ENCODE results near the gene CCSAP.

CCSAP gene

DNA sequence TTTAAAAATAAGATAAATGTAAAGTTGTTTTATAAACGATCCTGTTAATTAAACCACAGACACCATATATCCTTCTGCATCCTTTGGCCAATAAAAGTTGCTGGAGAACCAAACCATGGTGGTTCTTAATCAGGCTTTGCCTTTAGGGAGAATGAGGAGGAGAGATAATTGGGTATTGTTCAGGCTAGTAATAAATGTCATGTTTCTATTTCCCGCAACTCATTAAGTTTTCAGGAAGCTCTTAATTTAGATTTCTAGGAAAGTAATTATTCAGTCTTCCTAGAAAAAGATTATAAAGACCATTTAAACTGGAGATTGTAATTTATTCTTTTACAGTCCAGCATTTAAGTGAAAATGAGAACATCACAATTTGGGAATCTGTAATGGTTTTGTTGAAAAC lies 37.5 kb downstream of the CCSAP start:
- no peak for DNase-seq (ENCODE audit: low spot score)
- Histone ChIP-seq H2AK5ac (ENCODE audit: low read depth, low read length) (no peak overlapping the region), H3K4ac (ENCODE audit: low read length) (no peak overlapping the region), H3K36me3 (replicated peaks in 1 of 2; ENCODE audit: control insufficient read depth in 2 of 2, insufficient read depth in 2 of 2, low read length in 2 of 2) (peaks cover 12 to 85% of the 10 kb centered on the region in 2 donors), H3K79me1 (ENCODE audit: low read depth, low read length) (peaks cover 2% of the 10 kb centered on the region), H3K27ac (replicated peaks; ENCODE audit: low read length) (no peak overlapping the region), H4K91ac (ENCODE audit: low read depth, low read length, poor library complexity) (no peak overlapping the region), H3K27me3 (ENCODE audit: control insufficient read depth in 3 of 3, insufficient read depth in 3 of 3, low read depth in 1 of 3, low read length in 3 of 3) (no peaks in the 10 kb centered on the region), H3K4me3 (ENCODE audit: low read length in 2 of 2) (no peak overlapping the region), H2AFZ (ENCODE audit: low read length) (no peak overlapping the region), H3K23ac (ENCODE audit: low read depth, low read length, poor library complexity) (no peak overlapping the region), H3K14ac (ENCODE audit: low read length) (no peak overlapping the region), H3K4me2 (ENCODE audit: insufficient read depth, low read length, poor library complexity, severe bottlenecking) (no peak overlapping the region), H3K9me3 (replicated peaks in 1 of 2; ENCODE audit: control insufficient read depth in 2 of 2, insufficient read depth in 1 of 2, low read depth in 1 of 2, low read length in 2 of 2) (no peaks in the 10 kb centered on the region), H4K8ac (ENCODE audit: low read depth, low read length) (no peak overlapping the region), H2BK120ac (ENCODE audit: low read depth, low read length) (no peak overlapping the region), H3K4me1 (ENCODE audit: control insufficient read depth in 2 of 2, insufficient read depth in 1 of 2, low read depth in 1 of 2, low read length in 2 of 2) (no peaks in the 10 kb centered on the region), H2BK5ac (ENCODE audit: low read length) (no peak overlapping the region), H2BK12ac (ENCODE audit: low read length) (no peak overlapping the region), H2BK15ac (ENCODE audit: low read length) (no peak overlapping the region), H3K9ac (ENCODE audit: low read depth, low read length, poor library complexity) (no peak overlapping the region), H3K18ac (ENCODE audit: low read length) (no peak overlapping the region)
- no CpG with 5 or more reads among the region's 2 CpGs for WGBS, 2 donors (ENCODE audit: extremely low coverage in 2 of 2, insufficient read length in 2 of 2, insufficient replicate concordance in 1 of 2)

DNA sequence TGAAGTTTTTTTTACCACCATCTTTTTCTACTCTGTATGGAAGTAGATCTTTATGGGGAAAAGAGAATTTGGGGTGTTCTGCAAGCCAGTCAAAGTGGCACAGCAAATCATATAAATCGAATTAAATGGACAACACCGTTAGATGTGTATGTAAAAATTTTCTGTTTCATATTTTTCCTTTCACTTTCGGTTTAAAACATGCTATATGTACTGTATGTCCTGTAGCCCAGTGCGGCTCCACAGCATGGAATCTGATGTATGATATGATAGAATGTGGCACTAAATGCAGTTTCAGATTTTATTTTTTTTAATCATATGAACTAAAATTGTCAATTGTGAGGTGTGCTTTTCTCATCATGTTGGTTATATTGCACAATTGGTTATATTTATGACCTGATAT lies 39.0 kb downstream of the CCSAP start:
- DNase-seq (ENCODE audit: low spot score): no peak
- H3K36me3 ChIP-seq (replicated peaks in 1 of 2; ENCODE audit: control insufficient read depth in 2 of 2, insufficient read depth in 2 of 2, low read length in 2 of 2): peaks cover 20 to 91% of the 10 kb centered on the region in 2 donors
- peaks cover 0 to 2% of the 10 kb centered on the region in 2 donors for H3K4me1 ChIP-seq (ENCODE audit: control insufficient read depth in 2 of 2, insufficient read depth in 1 of 2, low read depth in 1 of 2, low read length in 2 of 2)
- H3K4me2 ChIP-seq (ENCODE audit: insufficient read depth, low read length, poor library complexity, severe bottlenecking): no peak overlapping the region
- H3K4me3 ChIP-seq (ENCODE audit: low read length in 2 of 2): no peak overlapping the region
- H3K27me3 ChIP-seq (ENCODE audit: control insufficient read depth in 3 of 3, insufficient read depth in 3 of 3, low read depth in 1 of 3, low read length in 3 of 3): no peaks in the 10 kb centered on the region
- no peak overlapping the region for H3K27ac ChIP-seq (replicated peaks; ENCODE audit: low read length)
- H3K79me1 ChIP-seq (ENCODE audit: low read depth, low read length): peaks cover 2% of the 10 kb centered on the region
- no peak overlapping the region for H4K8ac ChIP-seq (ENCODE audit: low read depth, low read length)
- no peak overlapping the region for H2BK12ac ChIP-seq (ENCODE audit: low read length)
- no peaks in the 10 kb centered on the region for H3K9me3 ChIP-seq (replicated peaks in 1 of 2; ENCODE audit: control insufficient read depth in 2 of 2, insufficient read depth in 1 of 2, low read depth in 1 of 2, low read length in 2 of 2)
- no peak overlapping the region for H3K18ac ChIP-seq (ENCODE audit: low read length)
- H2AFZ ChIP-seq (ENCODE audit: low read length): no peak overlapping the region
- H2BK15ac ChIP-seq (ENCODE audit: low read length): no peak overlapping the region
- H3K23ac ChIP-seq (ENCODE audit: low read depth, low read length, poor library complexity): no peak overlapping the region
- no peak overlapping the region for H3K9ac ChIP-seq (ENCODE audit: low read depth, low read length, poor library complexity)
- no peak overlapping the region for H3K14ac ChIP-seq (ENCODE audit: low read length)
- WGBS, 2 donors (ENCODE audit: extremely low coverage in 2 of 2, insufficient read length in 2 of 2, insufficient replicate concordance in 1 of 2): no CpG with 5 or more reads among the region's 4 CpGs
- H2BK120ac ChIP-seq (ENCODE audit: low read depth, low read length): no peak overlapping the region
- no peak overlapping the region for H4K91ac ChIP-seq (ENCODE audit: low read depth, low read length, poor library complexity)
- H3K4ac ChIP-seq (ENCODE audit: low read length): no peak overlapping the region
- H2AK5ac ChIP-seq (ENCODE audit: low read depth, low read length): no peak overlapping the region
- no peak overlapping the region for H2BK5ac ChIP-seq (ENCODE audit: low read length)

DNA sequence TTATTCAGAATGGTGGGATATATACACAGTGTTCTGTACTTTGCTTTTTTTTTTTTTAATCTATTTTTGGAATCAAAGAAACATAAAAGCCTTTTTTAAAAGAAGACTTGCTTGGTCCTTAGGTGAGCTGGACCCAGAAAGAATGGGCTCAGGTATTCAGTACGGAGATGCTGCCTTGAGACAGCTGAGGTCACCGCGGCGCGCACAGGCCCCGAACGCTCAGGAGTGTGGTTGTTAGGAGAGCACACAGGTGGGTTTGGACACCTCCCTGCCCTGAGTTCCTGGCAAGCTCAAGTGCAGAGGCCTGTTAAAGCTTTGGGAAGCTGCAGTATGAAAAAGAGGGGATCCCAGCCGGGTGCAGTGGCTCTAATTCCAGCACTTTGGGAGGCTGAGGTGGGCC lies 40.1 kb downstream of the CCSAP start:
- Histone ChIP-seq H3K18ac (ENCODE audit: low read length) (no peak overlapping the region), H3K27ac (replicated peaks; ENCODE audit: low read length) (no peak overlapping the region), H3K4me3 (ENCODE audit: low read length in 2 of 2) (no peak overlapping the region), H3K27me3 (ENCODE audit: control insufficient read depth in 3 of 3, insufficient read depth in 3 of 3, low read depth in 1 of 3, low read length in 3 of 3) (no peaks in the 10 kb centered on the region), H3K4me1 (ENCODE audit: control insufficient read depth in 2 of 2, insufficient read depth in 1 of 2, low read depth in 1 of 2, low read length in 2 of 2) (peaks cover 0 to 2% of the 10 kb centered on the region in 2 donors), H3K14ac (ENCODE audit: low read length) (no peak overlapping the region), H3K4me2 (ENCODE audit: insufficient read depth, low read length, poor library complexity, severe bottlenecking) (no peak overlapping the region), H2BK120ac (ENCODE audit: low read depth, low read length) (no peak overlapping the region), H4K8ac (ENCODE audit: low read depth, low read length) (no peak overlapping the region), H3K79me1 (ENCODE audit: low read depth, low read length) (peaks cover 2% of the 10 kb centered on the region), H2BK15ac (ENCODE audit: low read length) (no peak overlapping the region), H2AFZ (ENCODE audit: low read length) (no peak overlapping the region), H3K4ac (ENCODE audit: low read length) (no peak overlapping the region), H2BK5ac (ENCODE audit: low read length) (no peak overlapping the region), H2BK12ac (ENCODE audit: low read length) (no peak overlapping the region), H3K36me3 (replicated peaks in 1 of 2; ENCODE audit: control insufficient read depth in 2 of 2, insufficient read depth in 2 of 2, low read length in 2 of 2) (peaks cover 20 to 90% of the 10 kb centered on the region in 2 donors), H3K23ac (ENCODE audit: low read depth, low read length, poor library complexity) (no peak overlapping the region), H3K9ac (ENCODE audit: low read depth, low read length, poor library complexity) (no peak overlapping the region), H4K91ac (ENCODE audit: low read depth, low read length, poor library complexity) (no peak overlapping the region), H3K9me3 (replicated peaks in 1 of 2; ENCODE audit: control insufficient read depth in 2 of 2, insufficient read depth in 1 of 2, low read depth in 1 of 2, low read length in 2 of 2) (no peaks in the 10 kb centered on the region), H2AK5ac (ENCODE audit: low read depth, low read length) (no peak overlapping the region)
- DNase-seq (ENCODE audit: low spot score): no peak
- WGBS, 2 donors (ENCODE audit: extremely low coverage in 2 of 2, insufficient read length in 2 of 2, insufficient replicate concordance in 1 of 2): no CpG with 5 or more reads among the region's 8 CpGs

DNA sequence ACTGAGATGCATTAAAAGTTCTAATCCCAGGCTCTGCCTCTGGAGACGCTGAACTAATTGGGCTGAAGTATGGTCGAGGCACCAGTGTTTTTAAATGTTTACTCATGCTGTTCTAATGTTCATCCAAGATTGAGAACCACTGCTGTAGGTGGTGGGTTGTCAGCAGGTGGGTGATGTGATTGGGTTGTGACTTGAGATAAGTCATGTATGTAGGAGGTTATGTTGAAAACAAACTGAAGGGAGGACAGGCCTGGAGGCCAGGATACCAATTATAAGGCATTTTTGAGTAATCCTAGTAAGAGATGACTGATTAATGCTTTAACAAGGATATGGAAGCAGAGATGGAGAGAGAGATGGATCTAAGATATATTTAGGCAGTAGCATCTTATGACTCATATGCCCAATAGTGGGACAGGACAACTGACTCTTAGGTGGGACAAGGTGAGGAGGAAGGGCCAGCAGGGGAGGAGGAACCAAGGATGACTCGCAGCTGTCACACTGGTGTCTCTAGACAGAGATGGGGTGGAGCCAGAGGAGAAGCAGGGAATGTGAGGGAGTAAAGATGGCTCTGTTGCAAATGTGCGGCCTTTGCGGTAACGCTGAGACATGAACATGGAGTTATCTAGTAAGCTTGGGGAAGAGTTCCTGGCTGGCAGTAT lies 42.6 kb downstream of the CCSAP start:
- Histone ChIP-seq H3K4me1 (ENCODE audit: control insufficient read depth in 2 of 2, insufficient read depth in 1 of 2, low read depth in 1 of 2, low read length in 2 of 2) (peaks cover 0 to 2% of the 10 kb centered on the region in 2 donors), H2BK120ac (ENCODE audit: low read depth, low read length) (no peak overlapping the region), H3K27me3 (ENCODE audit: control insufficient read depth in 3 of 3, insufficient read depth in 3 of 3, low read depth in 1 of 3, low read length in 3 of 3) (no peaks in the 10 kb centered on the region), H3K9ac (ENCODE audit: low read depth, low read length, poor library complexity) (no peak overlapping the region), H2BK5ac (ENCODE audit: low read length) (no peak overlapping the region), H3K14ac (ENCODE audit: low read length) (no peak overlapping the region), H3K4ac (ENCODE audit: low read length) (no peak overlapping the region), H3K27ac (replicated peaks; ENCODE audit: low read length) (no peak overlapping the region), H4K91ac (ENCODE audit: low read depth, low read length, poor library complexity) (no peak overlapping the region), H2AK5ac (ENCODE audit: low read depth, low read length) (no peak overlapping the region), H3K79me1 (ENCODE audit: low read depth, low read length) (peaks cover 2% of the 10 kb centered on the region), H3K23ac (ENCODE audit: low read depth, low read length, poor library complexity) (no peak overlapping the region), H2BK12ac (ENCODE audit: low read length) (no peak overlapping the region), H3K4me3 (ENCODE audit: low read length in 2 of 2) (no peak overlapping the region), H2AFZ (ENCODE audit: low read length) (no peak overlapping the region), H3K9me3 (replicated peaks in 1 of 2; ENCODE audit: control insufficient read depth in 2 of 2, insufficient read depth in 1 of 2, low read depth in 1 of 2, low read length in 2 of 2) (no peaks in the 10 kb centered on the region), H2BK15ac (ENCODE audit: low read length) (no peak overlapping the region), H3K18ac (ENCODE audit: low read length) (no peak overlapping the region), H4K8ac (ENCODE audit: low read depth, low read length) (no peak overlapping the region), H3K4me2 (ENCODE audit: insufficient read depth, low read length, poor library complexity, severe bottlenecking) (no peak overlapping the region), H3K36me3 (replicated peaks in 1 of 2; ENCODE audit: control insufficient read depth in 2 of 2, insufficient read depth in 2 of 2, low read length in 2 of 2) (peaks cover 20 to 96% of the 10 kb centered on the region in 2 donors)
- DNase-seq (ENCODE audit: low spot score): no peak
- WGBS, 2 donors (ENCODE audit: extremely low coverage in 2 of 2, insufficient read length in 2 of 2, insufficient replicate concordance in 1 of 2): no CpG with 5 or more reads among the region's 6 CpGs
